PC-3 (cell line): ENCODE results near the gene CXorf66.

Experiments used
- CTCF ChIP-seq: fragments of 300-600 bp; sonication (generic); conservative IDR thresholded peaks from 2 replicates; pipeline ENCODE4 v1.5.1; 2017; ENCODE audit warnings: antibody characterized with exemption, low read depth, mild to moderate bottlenecking, low read length
- EZH2 ChIP-seq: fragments of 300-600 bp; sonication (generic); IDR thresholded peaks from one replicate; pipeline ENCODE4 v1.6.1; 2017; ENCODE audit warnings: antibody characterized with exemption, mild to moderate bottlenecking, low read length; ENCODE audit not compliant: unreplicated experiment
- EZH2phosphoT487 ChIP-seq: fragments of 300-600 bp; sonication (generic); IDR thresholded peaks from 2 replicates; pipeline ENCODE4 v1.6.1; 2018; ENCODE audit warnings: mild to moderate bottlenecking, antibody characterized with exemption, low read length, borderline replicate concordance

GRCh38 chrX:139929876-139930275, 35.4 kb downstream of the CXorf66 start:
- TF ChIP-seq CTCF (no peak), EZH2 (no peak), EZH2phosphoT487 (no peak)
